Endothelial cell of umbilical vein (primary cell): ENCODE results near the gene CYP1A2. TPM values are rescaled to one million over a fixed set of nuclear protein-coding genes. Genes with fewer than 3 reads are reported as not detected.

Experiments used
- BruUV-seq: library from RNA; stranded (reverse); fragments of 400-500 nt; replicated peaks from 2 replicates; lab custom pipeline; 2021; lab: Mats Ljungman, UMichigan
- CTCF ChIA-PET: fragments of 300-600, 350-600 bp; sonication (Branson Sonifier 250); formaldehyde crosslinking; loops from one replicate; lab custom pipeline; 2021; ENCODE audit warnings: antibody characterized with exemption, inconsistent platforms; lab: Charles Lee
- POLR2A ChIA-PET: fragments of 300-600, 350-600 bp; sonication (Branson Sonifier 250); formaldehyde crosslinking; loops from one replicate; lab custom pipeline; 2021; ENCODE audit warnings: antibody characterized with exemption, inconsistent platforms; lab: Charles Lee
- DNase-seq: peaks from one replicate; pipeline ENCODE4 v3.0.0-alpha.2; 2011; ENCODE audit warnings: low read depth, low spot score
- FAIRE-seq: peaks from 2 replicates; lab custom pipeline; 2011; peaks lifted over from hg19 to GRCh38; lab: Jason Lieb, UNC
- H2AFZ ChIP-seq: 2 replicates; pipeline ENCODE4 v1.6.0; 2012; ENCODE audit warnings: low read depth, low read length, control low read depth, inconsistent platforms
- H3K27ac ChIP-seq: 2 replicates; pipeline ENCODE4 v1.5.1; 2011; ENCODE audit warnings: low read depth, mild to moderate bottlenecking, control low read depth, low read length, moderate library complexity; ENCODE audit not compliant: insufficient read depth
- H3K27me3 ChIP-seq, 2 experiments: 2 replicates each; pipeline versions ENCODE4 v1.6.0 to v1.6.1; 2011; ENCODE audit warnings: low read length in 2 of 2, mixed read lengths in 1 of 2; ENCODE audit not compliant: control insufficient read depth in 2 of 2, insufficient read depth in 2 of 2
- H3K36me3 ChIP-seq, 2 experiments: 2 replicates in 1 of 2; 3 replicates in 1 of 2; pipeline ENCODE4 v1.5.1; 2011; ENCODE audit warnings: low read length in 2 of 2, mild to moderate bottlenecking in 1 of 2, moderate library complexity in 1 of 2; ENCODE audit not compliant: control insufficient read depth in 2 of 2, insufficient read depth in 2 of 2; ENCODE audit errors: extremely low read depth in 1 of 2
- H3K4me1 ChIP-seq: 3 replicates; pipeline ENCODE4 v1.5.1; 2011; ENCODE audit warnings: mild to moderate bottlenecking, low read length; ENCODE audit not compliant: control insufficient read depth, insufficient read depth; ENCODE audit errors: extremely low read depth
- H3K4me2 ChIP-seq: 2 replicates; pipeline ENCODE4 v1.6.1; 2011; ENCODE audit warnings: low read length, control low read depth, mixed read lengths; ENCODE audit not compliant: insufficient read depth
- H3K4me3 ChIP-seq, 3 experiments: fragments of 200-600 bp in 1 of 3; sonication (generic), shearing (Covaris generic) in 1 of 3; replicated peaks in 1 of 3; 2 replicates each; pipeline ENCODE4 v1.5.1; 2011 to 2016; ENCODE audit warnings: control low read depth in 3 of 3, low read length in 3 of 3, mild to moderate bottlenecking in 2 of 3, inconsistent platforms in 1 of 3, low read depth in 1 of 3, moderate library complexity in 1 of 3; ENCODE audit not compliant: insufficient read depth in 1 of 3
- H3K79me2 ChIP-seq: 2 replicates; pipeline ENCODE4 v1.6.0; 2012; ENCODE audit warnings: low read length, inconsistent platforms; ENCODE audit not compliant: control insufficient read depth, insufficient read depth
- H3K9ac ChIP-seq: replicated peaks from 2 replicates; pipeline ENCODE3; 2011; ENCODE audit warnings: low read length, control low read depth; ENCODE audit not compliant: insufficient read depth; ENCODE audit errors: extremely low read depth
- H3K9me1 ChIP-seq: replicated peaks from 3 replicates; pipeline ENCODE4 v1.6.0; 2011; ENCODE audit warnings: mild to moderate bottlenecking, low read length; ENCODE audit not compliant: control insufficient read depth, insufficient read depth; ENCODE audit errors: extremely low read depth
- H3K9me3 ChIP-seq: replicated peaks from 2 replicates; pipeline ENCODE4 v1.5.1; 2012; ENCODE audit warnings: low read length, inconsistent platforms; ENCODE audit not compliant: control insufficient read depth, insufficient read depth
- H4K20me1 ChIP-seq: replicated peaks from 2 replicates; pipeline ENCODE3; 2011; ENCODE audit warnings: mild to moderate bottlenecking, low read length; ENCODE audit not compliant: control insufficient read depth, insufficient read depth; ENCODE audit errors: extremely low read depth
- CTCF ChIP-seq, 2 donors: IDR thresholded peaks; 1 replicate in 1 of 2; 2 replicates in 1 of 2; pipeline ENCODE4 v1.5.1; 2011; ENCODE audit warnings: low read length in 2 of 2, mild to moderate bottlenecking in 2 of 2, moderate library complexity in 2 of 2, control low read depth in 1 of 2, inconsistent platforms in 1 of 2, low read depth in 1 of 2; ENCODE audit not compliant: insufficient read depth in 1 of 2; ENCODE audit errors: extremely low read depth in 1 of 2
- EZH2 ChIP-seq: IDR thresholded peaks from 2 replicates; pipeline ENCODE4 v1.6.1; 2012; ENCODE audit warnings: borderline replicate concordance, low read depth, mild to moderate bottlenecking, moderate library complexity, low read length, inconsistent platforms; ENCODE audit not compliant: severe bottlenecking
- FOS ChIP-seq: IDR thresholded peaks from 2 replicates; pipeline ENCODE4 v1.6.1; 2011; ENCODE audit warnings: mild to moderate bottlenecking, low read length, moderate library complexity, borderline replicate concordance; ENCODE audit not compliant: insufficient read depth
- GATA2 ChIP-seq: IDR thresholded peaks from 2 replicates; pipeline ENCODE4 v1.7.0; 2011; ENCODE audit warnings: low read depth, mild to moderate bottlenecking, moderate library complexity, mixed read lengths, low read length; ENCODE audit not compliant: insufficient read length, insufficient read depth
- JUN ChIP-seq: IDR thresholded peaks from 2 replicates; pipeline ENCODE4 v1.6.1; 2011; ENCODE audit warnings: borderline replicate concordance, low read depth; ENCODE audit not compliant: insufficient read length, insufficient read depth
- MAX ChIP-seq: IDR thresholded peaks from 2 replicates; pipeline ENCODE4 v1.6.1; 2011; ENCODE audit not compliant: insufficient read depth, insufficient read length
- MYC ChIP-seq: IDR thresholded peaks from one replicate; pipeline ENCODE4 v1.6.1; 2011; ENCODE audit warnings: mild to moderate bottlenecking, low read depth, low read length
- POLR2A ChIP-seq: IDR thresholded peaks from 2 replicates; pipeline ENCODE4 v1.6.1; 2012; ENCODE audit warnings: low read depth, mild to moderate bottlenecking, control low read depth, low read length
- POLR2AphosphoS5 ChIP-seq: IDR thresholded peaks from 2 replicates; pipeline ENCODE4 v1.6.1; 2012; ENCODE audit warnings: low read depth, mild to moderate bottlenecking, control low read depth, low read length, moderate library complexity; ENCODE audit not compliant: insufficient read depth
- dilution Hi-C: fragments of 300-500 bp; cut with MboI; formaldehyde crosslinking; loops from one replicate; pipeline ENCODE4 v1.15.0; 2019; ENCODE audit warnings: low sequenced_read_pairs; ENCODE audit not compliant: extremely low pct_ligation_motif_present
- intact Hi-C: fragments of 100-400 bp; cut with micrococcal nuclease; formaldehyde crosslinking; loops from one replicate; pipeline ENCODE4 v1.10.0; 2022
- polyA plus RNA-seq, 4 experiments: library from polyadenylated mRNA; depleted of rRNA in 3 of 4; stranded (reverse) in 3 of 4; unstranded in 1 of 4; fragments of >200 nt; gene quantifications; 2 replicates each; pipeline versions ENCODE4 v1.2.1 to v1.2.3, GENCODE V29; 2011 to 2012; ENCODE audit warnings: missing spikeins in 1 of 4
- total RNA-seq: library from RNA; stranded (reverse); gene quantifications from 2 replicates; pipeline ENCODE4 v1.2.3, GENCODE V29; 2021

Gene CYP1A2
- total and polyA plus RNA-seq, 2 donors (not counting 3 experiments of a cell fraction or from before 2014, with no cell fraction given), result not detected

GRCh38 chr15:74732846-74733245, 15.8 kb upstream of the CYP1A2 start:
- DNase-seq, result no peak
- Histone ChIP-seq H3K4me1 (no peaks in the 10 kb centered on the region), H3K36me3 (no peaks in the 10 kb centered on the region), H3K4me3 (no peak overlapping the region), H4K20me1 (no peaks in the 10 kb centered on the region), H3K27ac (no peak overlapping the region), H3K9me1 (no peaks in the 10 kb centered on the region), H3K27me3 (peaks cover 3 to 8% of the 10 kb centered on the region in 2 experiments), H3K9me3 (no peaks in the 10 kb centered on the region), H3K9ac (no peak overlapping the region), H3K79me2 (no peaks in the 10 kb centered on the region), H2AFZ (no peak overlapping the region), H3K4me2 (no peak overlapping the region)
- CTCF ChIA-PET, result interaction anchor here (0.7 kb wide), 1 partner anchor 98 kb away, joined by 3 read pairs; no protein-coding TSS in a partner anchor
- POLR2A ChIA-PET, result no interaction called here
- BruUV-seq, result no TSS peak
- TF ChIP-seq MYC, result no peak
- no peak for TF ChIP-seq FOS
- no peak for TF ChIP-seq POLR2AphosphoS5
- no peak for TF ChIP-seq EZH2
- no peak for TF ChIP-seq JUN
- no peak for TF ChIP-seq MAX
- TF ChIP-seq GATA2, result no peak
- TF ChIP-seq CTCF (IDR thresholded peaks at IDR 0.05; ENCODE audit: extremely low read depth in 1 of 2, insufficient read depth in 1 of 2, low read depth in 1 of 2, low read length in 2 of 2), result no peak
- no peak for TF ChIP-seq POLR2A
- dilution Hi-C loops (no loop called here), intact Hi-C loops (no loop called here)
- FAIRE-seq, result no peak
